ENCODE measurements around the gene TTC22.

DNA sequence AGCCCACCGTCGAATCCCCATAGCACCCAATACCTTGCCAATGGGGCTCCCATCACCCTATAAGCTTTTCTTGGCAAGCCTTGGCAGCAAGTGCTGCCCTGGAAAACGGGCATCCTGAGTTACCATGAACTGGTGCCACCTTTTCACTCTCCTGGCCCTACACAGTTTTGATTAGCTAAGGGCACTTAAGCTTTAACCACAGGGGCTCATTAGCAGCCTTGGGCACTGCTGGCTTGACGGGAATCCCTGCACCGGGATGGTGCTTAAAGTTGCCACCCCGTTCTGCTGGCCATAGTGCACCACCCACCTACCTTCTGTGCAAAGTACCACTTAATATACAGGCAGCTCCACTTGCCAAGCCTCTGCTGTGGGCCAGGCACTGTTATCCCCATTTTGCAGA lies 50.5 kb downstream of the TTC22 start:
- TF ChIP-seq, protein P1, sequence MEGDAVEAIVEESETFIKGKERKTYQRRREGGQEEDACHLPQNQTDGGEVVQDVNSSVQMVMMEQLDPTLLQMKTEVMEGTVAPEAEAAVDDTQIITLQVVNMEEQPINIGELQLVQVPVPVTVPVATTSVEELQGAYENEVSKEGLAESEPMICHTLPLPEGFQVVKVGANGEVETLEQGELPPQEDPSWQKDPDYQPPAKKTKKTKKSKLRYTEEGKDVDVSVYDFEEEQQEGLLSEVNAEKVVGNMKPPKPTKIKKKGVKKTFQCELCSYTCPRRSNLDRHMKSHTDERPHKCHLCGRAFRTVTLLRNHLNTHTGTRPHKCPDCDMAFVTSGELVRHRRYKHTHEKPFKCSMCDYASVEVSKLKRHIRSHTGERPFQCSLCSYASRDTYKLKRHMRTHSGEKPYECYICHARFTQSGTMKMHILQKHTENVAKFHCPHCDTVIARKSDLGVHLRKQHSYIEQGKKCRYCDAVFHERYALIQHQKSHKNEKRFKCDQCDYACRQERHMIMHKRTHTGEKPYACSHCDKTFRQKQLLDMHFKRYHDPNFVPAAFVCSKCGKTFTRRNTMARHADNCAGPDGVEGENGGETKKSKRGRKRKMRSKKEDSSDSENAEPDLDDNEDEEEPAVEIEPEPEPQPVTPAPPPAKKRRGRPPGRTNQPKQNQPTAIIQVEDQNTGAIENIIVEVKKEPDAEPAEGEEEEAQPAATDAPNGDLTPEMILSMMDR (IDR thresholded peaks at IDR 0.05) = no peak
- TF ChIP-seq POLR2A (IDR thresholded peaks at IDR 0.05) = no peak

All from right lobe of liver (tissue), 4 donors.